Measurements from ENCODE around the gene PBX3.

The PBX3 gene

GRCh38 chr9:125949703-125950460 lies 202.7 kb downstream of the PBX3 start:
- no peak for DNase-seq (ENCODE audit: low read depth)

GRCh38 chr9:125950880-125951471 lies 203.8 kb downstream of the PBX3 start:
- DNase-seq (ENCODE audit: low read depth) = no peak

GRCh38 chr9:125953314-125954019 lies 206.3 kb downstream of the PBX3 start:
- DNase-seq (ENCODE audit: low read depth) = no peak

DNA sequence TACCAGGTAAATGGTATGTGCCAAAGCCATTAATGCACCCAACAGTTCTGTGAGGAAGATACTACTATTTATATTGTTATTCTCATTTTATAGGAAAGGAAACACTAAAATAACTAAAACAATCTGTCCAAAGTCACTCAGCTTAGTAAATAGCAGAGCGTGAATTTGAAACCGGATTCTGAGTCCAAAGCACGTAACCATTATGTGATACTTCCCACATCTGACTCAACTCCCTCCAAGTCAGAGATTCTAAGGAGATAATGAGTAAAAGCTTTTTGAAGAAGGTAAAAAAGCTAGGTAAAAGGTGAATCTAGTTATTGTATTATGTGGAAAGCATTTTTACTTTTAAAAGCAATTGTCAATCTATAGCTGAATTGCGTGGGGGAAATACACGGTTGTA lies 208.9 kb downstream of the PBX3 start:
- DNase-seq (ENCODE audit: low read depth) = no peak

- no peak for DNase-seq (ENCODE audit: low read depth)
Measured at GRCh38 chr9:125959315-125959714, 212.1 kb downstream of the PBX3 start.

- no peak for DNase-seq (ENCODE audit: low read depth)
Measured at GRCh38 chr9:125959951-125960619, 212.9 kb downstream of the PBX3 start.

DNA sequence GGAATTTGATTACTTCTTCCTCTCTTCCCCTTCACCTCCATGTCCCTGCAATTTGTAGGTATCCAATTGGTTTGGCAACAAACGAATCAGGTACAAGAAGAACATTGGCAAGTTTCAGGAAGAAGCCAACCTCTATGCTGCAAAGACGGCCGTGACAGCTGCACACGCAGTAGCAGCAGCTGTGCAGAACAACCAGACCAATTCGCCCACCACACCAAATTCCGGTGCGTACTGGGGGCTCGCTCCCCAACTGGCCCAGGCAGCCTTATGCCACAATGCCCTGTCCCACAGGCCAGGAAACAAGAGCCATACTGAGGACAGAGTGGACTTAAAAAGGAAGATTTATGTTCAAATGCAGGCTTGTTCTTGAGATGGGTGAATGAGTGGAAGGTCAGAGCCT lies 213.5 kb downstream of the PBX3 start:
- no peak for DNase-seq (ENCODE audit: low read depth)

- DNase-seq (ENCODE audit: low read depth) = no peak
Measured at GRCh38 chr9:125961072-125961471, 213.9 kb downstream of the PBX3 start.

DNA sequence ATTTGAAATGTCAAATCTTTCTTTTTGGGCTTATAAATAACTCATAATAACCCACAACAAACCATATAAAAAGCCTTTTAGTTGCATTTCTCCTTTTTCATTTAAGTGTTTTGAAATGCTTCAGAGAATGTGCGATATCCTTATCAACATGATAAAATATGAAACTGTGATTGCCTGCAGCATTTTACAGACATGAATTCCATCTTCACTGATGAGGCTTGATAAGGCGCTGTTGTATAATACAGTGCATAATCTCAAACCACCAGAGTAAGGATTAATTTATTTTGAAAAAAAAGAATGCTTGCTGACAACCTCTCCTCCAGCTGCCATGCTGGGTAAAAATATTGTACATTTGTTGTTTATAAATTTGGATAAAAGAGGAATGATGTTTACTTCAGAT lies 216.8 kb downstream of the PBX3 start:
- no peak for DNase-seq (ENCODE audit: low read depth)

DNA sequence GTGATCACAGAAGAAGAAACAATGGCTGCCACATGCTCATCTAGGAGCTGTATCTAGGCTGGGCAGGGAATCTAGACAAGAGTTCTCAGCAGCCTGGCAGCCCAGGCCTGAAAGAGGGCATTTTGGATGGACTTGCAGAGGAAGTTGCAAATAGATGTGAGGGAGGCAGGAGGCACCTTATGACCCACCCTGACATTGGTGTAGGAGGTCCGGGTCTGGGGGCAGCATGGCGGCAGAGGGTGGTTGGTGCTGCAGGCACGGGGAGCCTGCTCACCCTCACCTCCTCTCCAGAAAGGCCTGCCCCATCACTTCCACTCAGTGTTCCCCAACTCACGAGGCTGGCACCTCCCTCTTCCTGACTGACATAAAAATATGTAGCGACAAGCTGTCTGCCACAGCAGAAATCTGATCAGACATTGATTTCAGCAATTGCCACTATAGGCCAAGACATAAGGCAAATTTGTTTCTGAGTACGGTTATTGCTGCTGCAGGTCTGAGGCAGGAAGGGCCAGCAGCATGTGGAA lies 217.6 kb downstream of the PBX3 start:
- DNase-seq (ENCODE audit: low read depth) = no peak

GRCh38 chr9:125965477-125965876 lies 218.3 kb downstream of the PBX3 start:
- no peak for DNase-seq (ENCODE audit: low read depth)

GRCh38 chr9:125966466-125966865 lies 219.3 kb downstream of the PBX3 start:
- DNase-seq (ENCODE audit: low read depth) = no peak

DNA sequence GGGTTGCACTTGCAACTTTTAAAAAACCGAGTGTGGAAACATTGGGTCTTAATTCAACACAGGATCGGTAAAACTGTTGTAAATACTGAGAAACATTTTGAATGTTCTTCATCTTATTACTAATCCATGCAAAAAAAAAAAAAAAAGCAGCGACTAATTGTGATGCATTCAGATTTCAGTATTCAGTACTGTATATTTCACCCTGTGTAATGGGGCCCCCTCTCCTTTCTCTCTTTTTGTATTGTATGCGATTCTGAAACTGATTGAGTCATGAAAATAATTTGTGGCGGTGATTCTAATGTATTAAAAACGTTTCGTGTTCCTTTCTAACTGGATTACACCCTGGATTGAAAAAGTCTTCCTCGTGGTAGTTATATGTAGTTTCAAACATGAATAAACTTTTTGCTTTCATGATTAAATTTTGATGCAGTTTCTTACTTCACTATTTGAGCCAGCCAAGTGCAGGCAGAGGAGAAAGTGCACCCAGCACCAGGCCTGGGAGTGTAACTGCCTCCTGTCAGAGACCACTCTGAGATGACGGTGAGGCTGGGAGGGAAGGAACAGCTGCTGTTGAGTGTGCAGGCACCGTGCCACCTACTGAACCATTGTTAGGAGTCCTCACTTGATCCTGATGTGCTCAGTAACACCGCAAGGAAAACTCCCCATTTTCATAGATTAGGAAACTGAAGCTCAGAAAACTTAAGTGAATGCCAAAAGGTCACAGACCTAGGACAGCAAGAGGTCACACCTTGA lies 220.0 kb downstream of the PBX3 start:
- DNase-seq (ENCODE audit: low read depth) = no peak

- no peak for DNase-seq (ENCODE audit: low read depth)
Measured at GRCh38 chr9:125968714-125969374, 221.7 kb downstream of the PBX3 start.

DNA sequence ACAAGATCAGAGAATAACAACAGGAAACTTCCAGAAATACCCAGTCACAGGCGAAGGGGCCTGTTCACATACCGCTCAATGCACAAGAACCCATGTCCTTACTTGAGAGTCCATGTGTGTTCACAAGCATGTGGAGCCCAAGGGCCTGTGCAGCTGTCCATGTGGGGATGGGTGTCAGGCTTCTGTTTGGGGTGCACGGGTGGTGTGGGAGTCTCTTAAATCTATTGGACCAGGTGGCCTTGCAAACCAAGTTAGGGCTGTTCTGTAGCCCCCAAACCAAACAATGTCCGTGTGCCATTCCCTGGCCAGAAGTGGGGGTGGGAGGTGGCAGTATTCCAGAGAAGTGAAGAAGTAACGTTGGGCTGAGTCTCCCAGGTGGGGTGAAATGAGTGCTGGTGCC lies 222.3 kb downstream of the PBX3 start:
- DNase-seq (ENCODE audit: low read depth) = no peak

DNA sequence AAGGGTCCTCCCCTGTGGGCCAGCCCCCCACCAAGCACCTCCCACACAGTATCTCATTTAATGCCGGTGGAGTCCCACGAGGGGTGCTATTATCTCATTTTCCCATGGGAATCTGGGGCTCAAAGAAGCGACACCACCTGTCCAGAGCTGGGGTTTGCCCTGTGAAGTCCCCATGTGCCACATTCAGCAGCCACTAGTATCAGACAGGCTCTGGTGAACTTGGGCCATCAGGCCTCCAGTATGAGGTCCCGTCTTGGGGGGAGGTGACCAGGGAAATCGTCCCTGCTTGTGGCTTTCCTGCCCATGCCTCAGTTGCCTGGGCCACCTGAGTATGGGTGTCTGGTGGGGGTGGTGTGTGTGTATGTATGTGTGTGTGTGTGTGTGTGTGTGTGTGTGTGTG lies 222.7 kb downstream of the PBX3 start:
- no peak for DNase-seq (ENCODE audit: low read depth)

- no peak for DNase-seq (ENCODE audit: low read depth)
Measured at GRCh38 chr9:125970340-125970739, 223.2 kb downstream of the PBX3 start.

GRCh38 chr9:125971050-125971449 lies 223.9 kb downstream of the PBX3 start:
- no peak for DNase-seq (ENCODE audit: low read depth)

GRCh38 chr9:125972012-125972729 lies 225.0 kb downstream of the PBX3 start:
- DNase-seq (ENCODE audit: low read depth) = no peak

GRCh38 chr9:125973547-125973946 lies 226.4 kb downstream of the PBX3 start:
- no peak for DNase-seq (ENCODE audit: low read depth)

DNA sequence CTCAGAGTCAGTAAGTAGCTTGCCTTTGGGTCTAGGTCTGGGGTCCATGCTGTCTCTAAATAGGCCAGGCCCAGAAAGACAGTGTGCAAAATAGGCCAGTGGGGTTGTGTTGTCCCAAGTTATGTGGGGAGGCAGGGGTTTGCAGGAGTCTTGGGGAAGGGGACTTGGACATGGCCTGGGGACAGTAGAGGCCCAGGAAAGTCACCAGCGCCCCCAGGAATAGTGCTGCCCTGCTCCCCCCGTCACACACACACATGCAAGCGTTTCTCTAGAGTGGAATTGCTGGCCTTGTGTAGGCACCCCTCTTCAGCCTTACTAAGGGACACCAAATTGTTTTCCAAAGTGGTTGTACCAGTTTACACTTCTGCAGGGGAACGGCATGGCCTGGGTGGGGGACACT lies 227.5 kb downstream of the PBX3 start:
- DNase-seq (ENCODE audit: low read depth) = no peak
